ENCODE results near the gene NR1D1.

NR1D1 gene

GRCh38 chr17:40130352-40131042 lies 30.1 kb upstream of the NR1D1 start:
- no peak overlapping the region for H3K4me3 ChIP-seq (ENCODE audit: low read depth, low read length)
- in situ Hi-C loops (cut with HindIII; ENCODE audit: low sequenced_read_pairs): no loop called here
- DNase-seq (ENCODE audit: low read depth, low spot score): no peak
- no peak for TF ChIP-seq CTCF (IDR thresholded peaks at IDR 0.05; ENCODE audit: low read depth, low read length)

GRCh38 chr17:40129498-40129897 lies 29.1 kb upstream of the NR1D1 start:
- in situ Hi-C loops (cut with HindIII; ENCODE audit: low sequenced_read_pairs): no loop called here
- H3K4me3 ChIP-seq (ENCODE audit: low read depth, low read length): no peak overlapping the region
- no peak for DNase-seq (ENCODE audit: low read depth, low spot score)
- no peak for TF ChIP-seq CTCF (IDR thresholded peaks at IDR 0.05; ENCODE audit: low read depth, low read length)

- no peak for DNase-seq (ENCODE audit: low read depth, low spot score)
- in situ Hi-C loops (cut with HindIII; ENCODE audit: low sequenced_read_pairs): no loop called here
- no peak for TF ChIP-seq CTCF (IDR thresholded peaks at IDR 0.05; ENCODE audit: low read depth, low read length)
- H3K4me3 ChIP-seq (ENCODE audit: low read depth, low read length): peak overlapping the region; percentile 88
Measured at GRCh38 chr17:40124279-40125141, 24.1 kb upstream of the NR1D1 start.

- peak overlapping the region; percentile 88 for H3K4me3 ChIP-seq (ENCODE audit: low read depth, low read length)
- in situ Hi-C loops (cut with HindIII; ENCODE audit: low sequenced_read_pairs): no loop called here
- TF ChIP-seq CTCF (IDR thresholded peaks at IDR 0.05; ENCODE audit: low read depth, low read length): no peak
- DNase-seq (ENCODE audit: low read depth, low spot score): no peak
Measured at GRCh38 chr17:40123811-40124114, 23.4 kb upstream of the NR1D1 start.

- in situ Hi-C loops (cut with HindIII; ENCODE audit: low sequenced_read_pairs): no loop called here
- DNase-seq (ENCODE audit: low read depth, low spot score): peak; percentile 46
- peak overlapping the region; percentile 88 for H3K4me3 ChIP-seq (ENCODE audit: low read depth, low read length)
- TF ChIP-seq CTCF (IDR thresholded peaks at IDR 0.05; ENCODE audit: low read depth, low read length): no peak
Measured at GRCh38 chr17:40122999-40123810, 22.8 kb upstream of the NR1D1 start.

- in situ Hi-C loops (cut with HindIII; ENCODE audit: low sequenced_read_pairs): no loop called here
- peak; percentile 36 for TF ChIP-seq CTCF (IDR thresholded peaks at IDR 0.05; ENCODE audit: low read depth, low read length)
- peak overlapping the region; percentile 88 for H3K4me3 ChIP-seq (ENCODE audit: low read depth, low read length)
- no peak for DNase-seq (ENCODE audit: low read depth, low spot score)
Measured at GRCh38 chr17:40122136-40122998, 22.0 kb upstream of the NR1D1 start.
